DMS79 treated with DMSO at 0.1 percent for 48 hours (cell line): ENCODE results near the gene GET4.

ENCODE experiments used
- DNase-seq: peaks from one replicate; lab custom pipeline; 2025; lab: John Stamatoyannopoulos, UW

The GET4 gene, protein sequence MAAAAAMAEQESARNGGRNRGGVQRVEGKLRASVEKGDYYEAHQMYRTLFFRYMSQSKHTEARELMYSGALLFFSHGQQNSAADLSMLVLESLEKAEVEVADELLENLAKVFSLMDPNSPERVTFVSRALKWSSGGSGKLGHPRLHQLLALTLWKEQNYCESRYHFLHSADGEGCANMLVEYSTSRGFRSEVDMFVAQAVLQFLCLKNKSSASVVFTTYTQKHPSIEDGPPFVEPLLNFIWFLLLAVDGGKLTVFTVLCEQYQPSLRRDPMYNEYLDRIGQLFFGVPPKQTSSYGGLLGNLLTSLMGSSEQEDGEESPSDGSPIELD

DNA sequence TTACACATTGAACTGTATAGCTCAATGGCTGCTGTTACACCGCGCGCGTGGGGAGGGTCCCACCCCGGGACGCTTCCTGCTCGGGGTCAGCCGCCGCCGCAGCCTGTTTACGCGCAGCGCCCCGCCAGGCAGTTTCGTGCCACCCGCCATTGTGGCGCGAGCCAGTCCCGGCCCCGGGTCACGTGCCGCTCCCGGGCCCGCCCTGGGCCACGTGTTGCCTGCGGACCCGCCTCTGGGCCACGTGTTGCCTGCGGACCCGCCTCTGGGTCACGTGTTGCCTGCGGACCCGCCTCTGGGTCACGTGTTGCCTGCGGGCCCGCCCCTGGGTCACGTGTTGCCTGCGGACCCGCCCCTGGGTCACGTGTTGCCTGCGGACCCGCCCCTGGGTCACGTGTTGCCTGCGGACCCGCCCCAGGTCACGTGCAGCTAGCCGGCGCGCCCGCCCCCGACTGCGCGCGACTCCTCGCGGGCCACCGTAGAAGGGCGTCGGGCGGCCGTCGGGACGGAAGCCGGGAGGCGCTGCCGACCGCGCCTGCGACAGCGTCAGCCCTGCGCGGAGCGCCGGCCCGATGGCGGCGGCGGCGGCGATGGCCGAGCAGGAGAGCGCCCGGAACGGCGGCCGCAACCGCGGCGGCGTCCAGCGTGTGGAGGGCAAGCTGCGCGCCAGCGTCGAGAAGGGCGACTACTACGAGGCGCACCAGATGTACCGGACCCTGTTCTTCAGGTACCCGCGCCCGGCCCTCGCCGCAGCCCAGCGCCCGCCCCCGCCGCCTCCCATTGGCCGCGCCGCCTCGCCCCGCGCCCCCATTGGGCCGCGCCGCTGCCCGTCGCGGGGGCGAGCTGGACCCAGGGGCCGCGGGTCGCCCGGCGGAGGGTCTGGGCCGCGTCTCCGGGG lies at the start of gene GET4:
Gene GET4, plus strand, starts transcription at position 478 of the 895 bp plus-strand sequence. Its CDS starts 92 bp downstream, at position 570.
- DNase-seq = peak; percentile 65

- no peak for DNase-seq
These were observed 47.4 kb upstream of the GET4 start for GRCh38 chr7:828793-829561.

- DNase-seq = no peak
These were observed 46.3 kb upstream of the GET4 start for GRCh38 chr7:830069-830468.

DNA sequence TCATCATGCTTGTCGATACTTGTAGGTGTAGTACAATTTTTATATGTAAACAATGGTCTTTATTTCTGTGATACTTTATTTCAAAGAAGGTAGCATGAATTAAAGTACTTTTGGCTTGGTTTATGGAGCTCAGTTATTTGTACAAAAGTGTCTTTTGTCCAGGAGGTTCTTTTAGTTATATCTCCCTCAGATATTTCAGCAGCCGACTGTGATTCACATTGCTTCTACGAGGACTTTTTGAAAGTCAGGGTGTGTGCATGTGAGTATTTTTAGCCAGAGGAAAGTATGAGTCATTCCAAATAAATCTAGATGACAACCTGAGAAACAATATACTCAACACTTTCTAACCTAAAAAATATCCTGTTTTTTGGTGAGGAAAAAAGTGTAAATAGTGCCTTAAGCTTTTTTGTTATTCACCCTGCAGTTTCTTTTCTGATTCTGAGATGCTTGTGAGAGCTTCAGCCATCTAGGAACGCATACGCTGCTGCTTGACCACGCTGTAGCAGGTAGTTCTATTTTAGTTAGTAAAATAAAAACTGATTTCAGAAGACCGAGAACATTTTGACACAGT lies 44.7 kb upstream of the GET4 start:
- DNase-seq = no peak

DNA sequence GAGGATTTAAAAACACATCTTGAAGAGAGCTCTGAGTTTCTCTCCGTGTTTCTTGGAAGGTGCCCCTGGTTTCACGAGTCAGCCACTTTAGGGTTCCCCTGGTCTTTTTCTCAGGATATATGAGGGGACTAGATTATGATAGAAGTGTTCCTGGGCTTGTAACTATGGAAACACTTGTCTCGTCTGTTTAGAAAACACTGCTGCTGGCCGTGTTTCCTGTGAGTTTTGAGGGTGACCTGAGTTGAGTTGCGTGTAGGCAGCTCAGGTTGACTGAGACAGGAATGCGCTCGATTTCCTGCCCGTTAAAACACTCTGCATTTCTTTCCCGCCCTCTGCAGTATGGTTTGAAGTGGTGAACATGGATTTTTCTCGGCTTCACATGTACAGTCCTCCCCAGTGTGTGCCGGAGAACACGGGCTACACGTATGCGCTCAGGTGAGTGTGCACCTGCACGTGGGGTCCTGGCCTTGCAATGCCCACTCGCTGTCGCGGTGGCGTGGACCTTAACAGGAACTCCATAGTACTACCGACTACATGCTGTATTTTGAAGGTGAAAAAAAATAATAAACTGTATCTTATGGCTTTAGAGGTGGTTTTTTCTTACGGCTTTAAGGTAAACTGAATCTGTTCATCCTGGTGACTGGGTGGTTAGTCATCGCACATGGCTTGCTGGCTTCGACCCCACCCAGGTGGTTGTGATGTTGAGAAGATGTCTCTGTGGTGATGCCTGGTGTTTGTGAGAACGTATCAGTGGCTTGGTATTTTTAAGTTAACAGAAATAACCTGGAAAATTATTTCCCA lies 44.0 kb upstream of the GET4 start, which contains the start of gene SUN1:
Gene SUN1, plus strand, starts transcription at position 310 of the 801 bp plus-strand sequence. Its CDS starts 49 bp downstream, at position 359.
- no peak for DNase-seq

- DNase-seq = no peak
These were observed 43.4 kb upstream of the GET4 start for GRCh38 chr7:832968-833424.

- no peak for DNase-seq
These were observed 42.6 kb upstream of the GET4 start for GRCh38 chr7:833601-834258.

- DNase-seq = no peak
These were observed 42.1 kb upstream of the GET4 start for GRCh38 chr7:834277-834676.

- DNase-seq = no peak
These were observed 41.3 kb upstream of the GET4 start for GRCh38 chr7:835021-835420.

- DNase-seq = no peak
These were observed 40.6 kb upstream of the GET4 start for GRCh38 chr7:835485-836401.

GRCh38 chr7:836429-836828 lies 39.9 kb upstream of the GET4 start:
- no peak for DNase-seq

DNA sequence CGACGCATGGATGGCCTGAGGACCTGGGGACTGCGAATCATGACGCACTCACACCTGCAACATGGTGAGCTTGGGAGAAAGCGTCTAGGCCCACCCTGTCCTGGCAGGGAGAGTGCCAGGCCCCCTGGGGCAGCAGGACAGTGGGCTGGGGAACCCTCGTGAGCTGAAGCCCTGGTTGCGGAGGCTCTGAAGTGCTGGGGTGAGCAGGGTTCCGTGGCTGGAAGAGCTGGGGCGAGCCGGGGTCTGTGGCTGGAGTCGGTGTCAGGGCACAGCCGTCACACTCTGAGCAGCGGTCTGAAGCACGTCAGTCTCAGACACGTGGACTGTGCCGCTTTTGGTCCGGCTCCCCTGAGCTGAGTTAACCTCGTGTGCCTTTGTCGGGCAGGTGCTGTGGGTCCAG lies 39.4 kb upstream of the GET4 start:
- no peak for DNase-seq

DNA sequence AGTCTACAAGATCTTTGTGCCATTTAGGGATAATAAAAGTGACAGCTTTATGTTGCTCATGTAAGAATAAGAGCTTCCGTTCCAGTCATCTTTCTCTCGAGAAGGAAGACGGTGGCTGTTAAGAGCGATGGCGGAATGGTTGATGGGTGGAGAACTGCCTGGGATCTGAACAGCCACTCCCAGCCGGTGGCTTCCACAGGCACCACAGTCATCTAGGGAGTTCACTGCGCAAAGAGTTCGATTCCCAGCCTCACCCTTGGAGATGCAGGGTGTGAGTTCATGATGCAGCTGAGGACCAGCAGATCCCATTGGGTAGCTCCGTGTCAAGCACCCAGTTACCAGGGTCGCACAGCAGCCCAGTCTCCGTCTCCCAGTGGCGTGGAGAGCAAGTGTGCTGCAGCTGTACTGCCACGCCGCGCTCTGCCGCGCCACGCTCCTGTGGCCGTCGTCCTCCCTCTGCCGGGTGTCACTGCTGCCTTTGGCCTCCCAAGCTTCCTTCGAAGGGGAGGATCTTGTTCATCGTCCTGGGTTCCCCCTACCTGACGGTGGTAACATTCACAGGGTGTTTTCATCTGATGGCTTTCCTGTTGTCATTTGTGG lies 36.3 kb upstream of the GET4 start:
- DNase-seq = no peak

GRCh38 chr7:841943-842342 lies 34.4 kb upstream of the GET4 start:
- no peak for DNase-seq

GRCh38 chr7:842431-843031 lies 33.8 kb upstream of the GET4 start:
- no peak for DNase-seq

- DNase-seq = no peak
These were observed 33.1 kb upstream of the GET4 start for GRCh38 chr7:843230-843629.

- DNase-seq = no peak
These were observed 32.3 kb upstream of the GET4 start for GRCh38 chr7:844043-844442.

DNA sequence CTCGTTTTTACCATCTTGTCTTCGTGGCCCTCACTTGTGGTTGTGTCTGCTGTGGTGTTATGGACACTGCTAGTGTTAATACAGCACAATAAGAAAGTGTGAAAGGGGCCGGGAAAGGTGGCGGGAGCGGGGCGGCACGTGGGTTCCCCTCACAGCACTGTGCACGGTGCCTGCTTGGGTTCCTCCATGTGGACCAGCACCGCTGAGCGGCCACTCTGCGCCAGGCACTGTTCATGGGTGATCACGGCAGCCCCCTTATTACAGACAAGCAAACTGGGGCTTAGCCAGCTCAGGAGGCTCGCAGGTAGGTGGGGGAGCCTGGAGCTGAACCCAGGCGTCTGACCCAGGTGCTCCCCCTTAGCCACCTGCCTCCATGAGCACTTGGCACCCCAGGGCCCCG lies 31.8 kb upstream of the GET4 start:
- no peak for DNase-seq

- no peak for DNase-seq
These were observed 31.3 kb upstream of the GET4 start for GRCh38 chr7:845091-845490.
